GM18868 (cell line): Measurements from ENCODE around the gene CYSRT1.
"Not testable (repeated sequence)": the region's sequence is repeated elsewhere in the genome, so short reads cannot be mapped to it uniquely, and the experiment has no call there.

Experiments
- ATAC-seq: cut with Tn5 transposase; IDR thresholded peaks from one replicate; pipeline ENCODE4 v1.9.1; 2021; ENCODE audit warnings: mild to moderate bottlenecking, moderate library complexity; ENCODE audit not compliant: unreplicated experiment

The CYSRT1 gene

DNA sequence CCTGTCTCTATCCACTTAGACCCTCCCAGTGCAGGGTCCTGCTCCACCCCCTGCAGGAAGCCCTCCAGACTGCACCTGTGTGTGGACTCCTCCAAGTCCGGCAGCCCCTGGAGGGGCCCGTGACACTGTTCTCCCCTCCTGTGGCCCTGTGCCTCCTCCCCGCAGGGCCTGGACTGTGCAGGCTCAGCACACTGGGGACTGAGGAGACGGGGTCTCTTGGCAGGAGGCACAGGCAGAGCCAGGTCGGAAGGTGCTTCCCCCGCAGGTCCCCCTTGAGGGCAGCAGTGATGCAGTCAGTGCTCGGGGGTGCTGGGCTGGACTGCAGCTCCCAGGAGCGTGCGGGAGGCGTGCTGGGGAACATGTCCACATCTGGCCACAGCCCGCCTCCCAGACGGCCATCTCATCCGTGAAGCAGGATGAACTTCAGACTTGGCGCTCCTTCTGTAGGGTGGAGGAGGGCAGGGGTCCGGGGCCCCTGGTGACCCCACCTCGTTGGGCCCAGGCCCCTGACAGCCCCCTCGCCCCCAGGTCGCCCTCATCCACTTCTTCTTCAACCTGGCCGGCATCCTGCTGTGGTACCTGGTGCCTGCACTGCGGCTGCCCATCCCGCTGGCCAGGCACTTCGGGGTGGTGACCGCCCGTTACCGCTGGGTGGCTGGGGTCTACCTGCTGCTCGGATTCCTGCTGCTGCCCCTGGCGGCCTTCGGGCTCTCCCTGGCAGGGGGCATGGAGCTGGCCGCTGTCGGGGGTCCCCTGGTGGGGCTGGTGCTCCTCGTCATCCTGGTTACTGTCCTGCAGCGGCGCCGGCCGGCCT is 10.7 kb downstream of the CYSRT1 start:
- ATAC-seq = no peak

GRCh38 chr9:137236238-137236935 is 11.4 kb downstream of the CYSRT1 start:
- ATAC-seq = peak; percentile 22

- no peak for ATAC-seq
Measured at GRCh38 chr9:137236936-137237421, 12.0 kb downstream of the CYSRT1 start.

- no peak for ATAC-seq
Measured at GRCh38 chr9:137237759-137238726, 13.1 kb downstream of the CYSRT1 start.

DNA sequence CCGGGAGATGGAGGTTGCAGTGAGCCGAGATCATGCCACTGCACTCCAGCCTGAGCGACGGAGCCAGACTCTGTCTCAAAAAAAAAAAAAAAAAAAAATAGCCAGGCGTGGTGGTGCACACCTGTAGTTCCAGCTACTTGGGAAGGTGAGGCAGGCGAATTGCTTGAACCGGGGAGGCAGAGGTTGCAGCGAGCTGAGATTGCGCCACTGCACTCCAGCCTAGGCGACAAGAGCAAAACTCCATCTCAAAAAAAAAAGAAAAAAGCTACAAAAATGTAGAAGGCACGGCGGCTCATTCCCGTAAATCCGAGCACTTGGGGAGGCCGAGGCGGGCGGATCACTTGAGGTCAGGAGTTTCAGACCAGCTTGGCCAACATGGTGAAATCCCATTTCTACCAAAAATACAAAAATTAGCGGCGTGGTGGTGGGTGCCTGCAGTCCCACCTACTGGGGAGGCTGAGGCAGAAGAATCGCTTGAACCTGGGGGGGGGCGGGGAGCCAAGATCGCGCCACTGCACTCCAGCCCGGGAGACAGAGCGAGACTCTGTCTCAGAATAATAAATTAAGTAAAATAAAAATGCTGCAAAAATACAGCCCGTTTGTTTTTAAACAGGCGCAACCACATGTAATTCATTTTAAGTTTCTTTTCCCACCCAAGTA is 14.7 kb downstream of the CYSRT1 start:
- ATAC-seq = not testable (repeated sequence)

DNA sequence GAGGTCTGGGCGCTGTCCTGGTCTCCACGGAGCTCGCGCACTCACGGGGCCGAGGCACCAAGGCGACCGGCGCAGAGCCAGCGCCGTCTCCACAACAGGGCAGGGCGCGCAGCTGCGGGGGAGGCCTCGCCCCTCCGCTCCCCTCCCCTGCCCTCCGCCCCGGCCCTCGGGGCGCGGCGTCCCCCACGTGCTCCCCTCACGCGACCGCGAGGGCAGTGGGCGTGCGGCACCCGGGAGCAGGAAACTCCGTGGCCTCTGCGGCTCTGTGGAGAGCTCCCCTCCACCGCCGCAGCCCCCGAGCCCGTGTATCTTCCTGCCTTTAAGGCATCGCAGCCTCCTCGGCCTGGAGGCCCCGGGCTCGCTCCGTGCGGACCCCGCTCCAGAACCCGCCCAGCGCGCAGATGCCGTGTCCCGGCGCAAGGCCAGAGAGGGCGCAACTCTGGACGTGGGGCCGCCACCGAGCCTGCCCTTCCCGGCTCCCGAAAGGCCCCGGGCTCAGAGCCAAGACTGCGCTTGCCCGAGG is 15.4 kb downstream of the CYSRT1 start:
- ATAC-seq = peak; percentile 16

- peak; percentile 75 for ATAC-seq
Measured at GRCh38 chr9:137240841-137241489, 16.0 kb downstream of the CYSRT1 start, which contains the start of gene TUBB4B. TUBB4B (plus strand) TSS chr9:137241287; CDS start chr9:137241361, 74 bp downstream.

GRCh38 chr9:137241490-137242268 is 16.7 kb downstream of the CYSRT1 start:
- ATAC-seq = peak; percentile 2

- ATAC-seq = no peak
Measured at GRCh38 chr9:137242269-137243203, 17.6 kb downstream of the CYSRT1 start.

GRCh38 chr9:137243266-137243625 is 18.3 kb downstream of the CYSRT1 start:
- ATAC-seq = not testable (repeated sequence)

DNA sequence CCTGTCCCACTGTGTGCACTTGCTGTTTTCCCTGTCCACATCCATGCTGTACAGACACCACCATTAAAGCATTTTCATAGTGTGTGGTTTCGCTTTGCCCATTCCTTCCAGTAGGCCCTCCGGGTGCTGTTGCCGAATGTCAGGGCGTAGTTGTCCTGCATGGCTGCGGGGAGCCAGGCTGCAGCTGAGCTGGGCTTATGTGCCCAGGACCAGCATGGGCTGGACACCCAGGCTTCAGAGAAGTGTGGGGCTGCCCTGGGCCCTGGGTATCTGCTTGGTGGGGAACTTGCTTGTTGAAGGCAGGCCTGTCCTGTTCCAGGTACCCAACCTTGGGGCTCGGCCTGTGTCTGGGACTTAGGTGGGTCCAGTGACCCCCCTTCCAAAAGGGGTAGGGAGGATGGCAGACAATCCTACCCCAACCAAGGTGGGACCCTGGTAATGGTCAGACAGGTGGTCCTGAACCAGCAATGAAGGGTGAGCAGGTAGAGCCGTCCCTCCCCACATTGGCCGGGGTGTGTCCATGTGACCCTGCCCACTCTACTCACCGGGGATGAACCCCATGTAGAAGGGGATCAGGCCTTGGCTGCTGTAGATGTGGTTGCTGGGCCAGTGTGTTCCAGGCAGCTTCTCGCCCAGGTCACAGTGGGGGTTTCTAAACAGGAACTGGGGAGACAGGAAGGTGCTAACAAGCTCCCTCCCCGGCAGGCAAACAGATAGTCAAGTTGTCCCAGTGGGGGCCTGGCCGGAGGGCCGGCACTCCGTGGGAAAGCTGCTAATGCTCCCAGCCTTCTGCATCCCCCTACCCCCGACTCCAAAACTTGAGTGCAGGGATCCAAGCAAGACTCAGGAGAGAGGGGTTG is 18.9 kb downstream of the CYSRT1 start:
- no peak for ATAC-seq

- ATAC-seq = no peak
Measured at GRCh38 chr9:137244486-137245449, 19.8 kb downstream of the CYSRT1 start.

GRCh38 chr9:137245450-137246421 is 20.8 kb downstream of the CYSRT1 start:
- ATAC-seq = no peak

GRCh38 chr9:137247135-137247915 is 22.4 kb downstream of the CYSRT1 start:
- no peak for ATAC-seq
